CD14-positive monocyte (primary cell): ENCODE measurements around the gene IMPG2. TPM values are rescaled to one million over a fixed set of nuclear protein-coding genes. Genes with fewer than 3 reads are reported as not detected.

Source experiments
- DNase-seq, 3 donors: peaks; one replicate each; pipeline ENCODE4 v3.0.0-alpha.2; 2011 to 2022
- H2AFZ ChIP-seq: 2 replicates; pipeline ENCODE4 v1.6.0; 2012; ENCODE audit warnings: mild to moderate bottlenecking, low read depth, low read length, inconsistent platforms; ENCODE audit not compliant: insufficient read depth, poor library complexity, severe bottlenecking
- H3K27ac ChIP-seq, 2 donors: 1 replicate in 1 of 2; 2 replicates in 1 of 2; pipeline ENCODE4 v1.5.1; 2012 to 2013; ENCODE audit warnings: low read length in 2 of 2, control low read depth in 1 of 2, inconsistent platforms in 1 of 2, low read depth in 1 of 2, mild to moderate bottlenecking in 1 of 2
- H3K27me3 ChIP-seq, 2 donors: one replicate each; pipeline versions ENCODE4 v1.6.0 to v1.6.1; 2011 to 2013; ENCODE audit warnings: low read length in 2 of 2; ENCODE audit not compliant: control insufficient read depth in 2 of 2, insufficient read depth in 2 of 2
- H3K36me3 ChIP-seq, 2 donors: replicated peaks in 1 of 2; 1 replicate in 1 of 2; 2 replicates in 1 of 2; pipeline versions ENCODE4 v1.5.1 to v1.6.1; 2012 to 2013; ENCODE audit warnings: low read length in 2 of 2, control low read depth in 1 of 2, inconsistent platforms in 1 of 2, mild to moderate bottlenecking in 1 of 2; ENCODE audit not compliant: insufficient read depth in 2 of 2, control insufficient read depth in 1 of 2
- H3K4me1 ChIP-seq, 2 donors: 1 replicate in 1 of 2; 2 replicates in 1 of 2; pipeline versions ENCODE4 v1.5.1 to v1.6.1; 2012 to 2013; ENCODE audit warnings: low read length in 2 of 2, control low read depth in 1 of 2, inconsistent platforms in 1 of 2, mild to moderate bottlenecking in 1 of 2, moderate library complexity in 1 of 2; ENCODE audit not compliant: insufficient read depth in 2 of 2, control insufficient read depth in 1 of 2
- H3K4me2 ChIP-seq: replicated peaks from 2 replicates; pipeline ENCODE3; 2012; ENCODE audit warnings: low read length, moderate library complexity, mild to moderate bottlenecking; ENCODE audit not compliant: poor library complexity, severe bottlenecking; ENCODE audit errors: extremely low read depth
- H3K4me3 ChIP-seq, 3 experiments: fragments of 200-600 bp in 1 of 3; sonication (generic) in 1 of 3; replicated peaks in 1 of 3; 1 replicate in 2 of 3; 2 replicates in 1 of 3; pipeline ENCODE4 v1.5.1; 2011 to 2013; ENCODE audit warnings: low read length in 3 of 3, mild to moderate bottlenecking in 3 of 3, control low read depth in 2 of 3, low read depth in 2 of 3, inconsistent platforms in 1 of 3, moderate library complexity in 1 of 3
- H3K79me2 ChIP-seq: 2 replicates; pipeline ENCODE4 v1.6.0; 2012; ENCODE audit warnings: mild to moderate bottlenecking, control low read depth, inconsistent platforms, low read length, moderate library complexity; ENCODE audit not compliant: insufficient read depth
- H3K9ac ChIP-seq: 2 replicates; pipeline ENCODE4 v1.6.0; 2017; ENCODE audit warnings: low read length, mild to moderate bottlenecking; ENCODE audit not compliant: insufficient read depth, poor library complexity, severe bottlenecking
- H3K9me3 ChIP-seq, 2 donors: replicated peaks in 1 of 2; 1 replicate in 1 of 2; 2 replicates in 1 of 2; pipeline versions ENCODE4 v1.5.1 to v1.6.1; 2012 to 2013; ENCODE audit warnings: low read length in 2 of 2, control low read depth in 1 of 2; ENCODE audit not compliant: control insufficient read depth in 1 of 2, insufficient read depth in 1 of 2
- H4K20me1 ChIP-seq: 2 replicates; pipeline ENCODE4 v1.6.0; 2012; ENCODE audit warnings: mild to moderate bottlenecking, low read length, control low read depth, moderate library complexity; ENCODE audit not compliant: insufficient read depth
- H3K27ac Mint-ChIP-seq, 7 donors: one replicate each; pipeline ENCODE4 v1.8.0; 2020; ENCODE audit warnings: mild to moderate bottlenecking in 7 of 7, mixed read lengths in 7 of 7, moderate library complexity in 6 of 7, inconsistent platforms in 2 of 7
- H3K27me3 Mint-ChIP-seq, 3 donors: one replicate each; pipeline ENCODE4 v1.8.0; 2021 to 2022; ENCODE audit warnings: low read depth in 3 of 3, mild to moderate bottlenecking in 3 of 3, mixed read lengths in 3 of 3, moderate library complexity in 3 of 3, inconsistent platforms in 1 of 3
- H3K36me3 Mint-ChIP-seq, 2 donors: one replicate each; pipeline ENCODE4 v1.8.0; 2020; ENCODE audit warnings: mixed read lengths in 2 of 2, inconsistent platforms in 1 of 2, mild to moderate bottlenecking in 1 of 2
- H3K4me1 Mint-ChIP-seq: one replicate; pipeline ENCODE4 v1.8.0; 2020; ENCODE audit warnings: mild to moderate bottlenecking, mixed read lengths
- H3K4me3 Mint-ChIP-seq, 2 donors: one replicate each; pipeline ENCODE4 v1.8.0; 2020; ENCODE audit warnings: mild to moderate bottlenecking in 2 of 2, mixed read lengths in 2 of 2, moderate library complexity in 1 of 2
- H3K9me3 Mint-ChIP-seq, 7 donors: one replicate each; pipeline ENCODE4 v1.8.0; 2020 to 2022; ENCODE audit warnings: mixed read lengths in 7 of 7, mild to moderate bottlenecking in 6 of 7, moderate library complexity in 6 of 7, inconsistent platforms in 2 of 7
- CTCF ChIP-seq: fragments of 200-600 bp; IDR thresholded peaks from one replicate; pipeline ENCODE4 v1.8.0; 2022; ENCODE audit warnings: antibody characterized with exemption, mild to moderate bottlenecking
- WGBS: methylation state at CpG from one replicate; pipeline ENCODE4 v1.1.5; 2013; ENCODE audit warnings: missing lambda C conversion rate; ENCODE audit not compliant: insufficient coverage; 5-methylcytosine and 5-hydroxymethylcytosine counted together
- intact Hi-C, 2 donors: fragments of 100-400 bp; cut with micrococcal nuclease; formaldehyde crosslinking; loops; one replicate each; pipeline versions ENCODE4 v1.15.0 to v1.15.1; 2023
- polyA plus RNA-seq, 3 donors: library from polyadenylated mRNA; depleted of rRNA in 1 of 3; unstranded in 2 of 3; stranded (reverse) in 1 of 3; fragments of 300-500 nt in 2 of 3; fragments of >200 nt in 1 of 3; fragmentation: Illumina TruSeq in 2 of 3; gene quantifications; 1 replicate in 2 of 3; 2 replicates in 1 of 3; pipeline ENCODE4 v1.2.3, GENCODE V29; 2012 to 2021

IMPG2 gene
- polyA plus RNA-seq, 3 donors, result 0.04 to 0.15 TPM; not detected in 1

- H3K4me3 ChIP-seq, result no peak overlapping the region
- Mint-ChIP-seq H3K4me3 (no peak overlapping the region), H3K4me1 (peaks cover 2% of the 10 kb centered on the region), H3K9me3 (peaks cover 2 to 15% (median 6%) of the 10 kb centered on the region in 7 donors), H3K27ac (no peak overlapping the region), H3K27me3 (no peaks in the 10 kb centered on the region), H3K36me3 (no peaks in the 10 kb centered on the region)
- no peak overlapping the region for H3K27ac ChIP-seq
- no peaks in the 10 kb centered on the region for H3K79me2 ChIP-seq
- no peak overlapping the region for H3K4me2 ChIP-seq
- H4K20me1 ChIP-seq, result no peaks in the 10 kb centered on the region
- H3K4me1 ChIP-seq, result no peaks in the 10 kb centered on the region
- no peak overlapping the region for H2AFZ ChIP-seq
- no peak for DNase-seq
- TF ChIP-seq CTCF, result no peak
- no peak overlapping the region for H3K9ac ChIP-seq
- H3K9me3 ChIP-seq, result peaks cover 0 to 8% of the 10 kb centered on the region in 2 donors
- no peaks in the 10 kb centered on the region for H3K36me3 ChIP-seq
- WGBS, result 100% methylated on average over 1 of the region's 4 CpGs
- H3K27me3 ChIP-seq, result no peaks in the 10 kb centered on the region
- intact Hi-C loops, result no loop called here
These were observed 100.4 kb downstream of the IMPG2 start for GRCh38 chr3:101219842-101220560.

GRCh38 chr3:101217472-101218245 lies 102.7 kb downstream of the IMPG2 start:
- WGBS, result 100% methylated on average over 3 of the region's 3 CpGs
- Histone ChIP-seq H2AFZ (no peak overlapping the region), H3K9ac (no peak overlapping the region), H4K20me1 (no peaks in the 10 kb centered on the region), H3K4me3 (no peak overlapping the region), H3K27me3 (no peaks in the 10 kb centered on the region), H3K4me1 (no peaks in the 10 kb centered on the region), H3K4me2 (no peak overlapping the region), H3K9me3 (peaks cover 10 to 20% of the 10 kb centered on the region in 2 donors), H3K79me2 (no peaks in the 10 kb centered on the region), H3K27ac (no peak overlapping the region), H3K36me3 (no peaks in the 10 kb centered on the region)
- Mint-ChIP-seq H3K4me1 (peaks cover 2% of the 10 kb centered on the region), H3K27me3 (no peaks in the 10 kb centered on the region), H3K9me3 (peaks cover 12 to 24% (median 16%) of the 10 kb centered on the region in 7 donors), H3K4me3 (no peak overlapping the region), H3K27ac (no peak overlapping the region), H3K36me3 (no peaks in the 10 kb centered on the region)
- no peak for TF ChIP-seq CTCF
- intact Hi-C loops, result no loop called here
- DNase-seq, result no peak
